Effector memory CD8-positive, alpha-beta T cell (primary cell): ENCODE results near the gene VOPP1.
A peak's percentile ranks its signal among the peaks of the same experiment; 100 is the strongest.

ENCODE experiments used
- ATAC-seq: fragments of 150-1000 bp; cut with Tn5 transposase; replicated peaks from 2 replicates; pipeline ENCODE4 v1.10.0; 2021; ENCODE audit warnings: mild to moderate bottlenecking, moderate library complexity
- DNase-seq, 3 experiments: peaks; one replicate each; pipeline ENCODE4 v3.0.0; 2021
- H3K27ac Mint-ChIP-seq, 2 donors: one replicate each; pipeline ENCODE4 v1.8.0; 2022; ENCODE audit warnings: mild to moderate bottlenecking in 2 of 2, mixed read lengths in 2 of 2, moderate library complexity in 2 of 2
- H3K27me3 Mint-ChIP-seq, 2 donors: one replicate each; pipeline ENCODE4 v1.8.0; 2022; ENCODE audit warnings: mixed read lengths in 2 of 2
- H3K36me3 Mint-ChIP-seq: one replicate; pipeline ENCODE4 v1.8.0; 2022; ENCODE audit warnings: mild to moderate bottlenecking, moderate library complexity, mixed read lengths; ENCODE audit not compliant: insufficient read depth
- H3K4me1 Mint-ChIP-seq, 2 donors: one replicate each; pipeline ENCODE4 v1.8.0; 2022; ENCODE audit warnings: low read depth in 2 of 2, mixed read lengths in 2 of 2
- H3K4me3 Mint-ChIP-seq, 2 donors: one replicate each; pipeline ENCODE4 v1.8.0; 2022; ENCODE audit warnings: mild to moderate bottlenecking in 2 of 2, mixed read lengths in 2 of 2, moderate library complexity in 2 of 2
- H3K9me3 Mint-ChIP-seq, 2 donors: one replicate each; pipeline ENCODE4 v1.8.0; 2022; ENCODE audit warnings: mixed read lengths in 2 of 2

The VOPP1 gene

DNA sequence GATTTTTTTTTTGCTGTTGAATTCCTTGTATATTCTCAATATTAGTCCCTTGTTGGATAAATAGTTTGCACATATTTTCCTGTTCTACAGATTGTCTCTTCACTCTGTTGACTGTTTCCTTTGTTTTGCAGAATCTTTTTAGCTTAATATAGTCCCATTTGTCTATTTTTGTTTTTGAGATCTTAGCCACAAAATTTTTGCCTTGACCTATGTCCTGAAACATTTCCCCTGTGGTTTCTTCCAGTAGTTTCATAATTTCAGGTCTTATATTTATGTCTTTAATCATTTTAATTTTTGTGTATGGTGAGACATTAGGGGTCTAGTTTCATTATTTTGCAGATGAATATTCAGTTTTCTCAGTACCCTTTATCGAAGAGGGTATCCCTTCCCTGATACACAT is 114.5 kb downstream of the VOPP1 start:
- Mint-ChIP-seq H3K36me3 (no peaks in the 10 kb centered on the region), H3K4me3 (no peak overlapping the region), H3K9me3 (peaks cover 5 to 18% of the 10 kb centered on the region in 2 donors), H3K27ac (no peak overlapping the region), H3K4me1 (peaks cover 17 to 31% of the 10 kb centered on the region in 2 donors), H3K27me3 (no peaks in the 10 kb centered on the region)
- no peak for ATAC-seq
- no peak for DNase-seq

DNA sequence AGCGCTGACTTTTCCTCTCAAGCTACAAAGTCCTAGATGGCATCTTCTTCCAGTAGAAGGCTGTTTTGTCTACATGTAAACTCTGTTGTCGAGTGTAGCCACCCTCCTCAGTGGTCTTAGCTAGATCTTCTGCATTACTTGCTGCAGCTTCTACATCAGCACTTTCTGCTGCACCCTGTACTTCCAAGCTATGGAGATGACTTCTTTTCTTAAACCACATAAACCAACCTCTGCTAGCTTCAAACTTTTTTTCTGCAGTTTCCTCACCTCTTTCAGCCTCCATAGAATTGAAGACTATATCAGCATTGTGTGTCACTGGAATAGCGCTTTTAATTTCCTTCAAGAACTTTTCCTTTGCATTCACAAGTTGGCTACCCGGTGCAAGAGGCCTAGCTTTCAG is 119.3 kb downstream of the VOPP1 start:
- Mint-ChIP-seq H3K36me3 (no peaks in the 10 kb centered on the region), H3K27ac (peak overlapping the region; percentile 28 to 81), H3K4me3 (no peak overlapping the region), H3K9me3 (peaks cover 4 to 7% of the 10 kb centered on the region in 2 donors), H3K4me1 (peaks cover 10 to 31% of the 10 kb centered on the region in 2 donors), H3K27me3 (no peaks in the 10 kb centered on the region)
- no peak for ATAC-seq
- no peak for DNase-seq

DNA sequence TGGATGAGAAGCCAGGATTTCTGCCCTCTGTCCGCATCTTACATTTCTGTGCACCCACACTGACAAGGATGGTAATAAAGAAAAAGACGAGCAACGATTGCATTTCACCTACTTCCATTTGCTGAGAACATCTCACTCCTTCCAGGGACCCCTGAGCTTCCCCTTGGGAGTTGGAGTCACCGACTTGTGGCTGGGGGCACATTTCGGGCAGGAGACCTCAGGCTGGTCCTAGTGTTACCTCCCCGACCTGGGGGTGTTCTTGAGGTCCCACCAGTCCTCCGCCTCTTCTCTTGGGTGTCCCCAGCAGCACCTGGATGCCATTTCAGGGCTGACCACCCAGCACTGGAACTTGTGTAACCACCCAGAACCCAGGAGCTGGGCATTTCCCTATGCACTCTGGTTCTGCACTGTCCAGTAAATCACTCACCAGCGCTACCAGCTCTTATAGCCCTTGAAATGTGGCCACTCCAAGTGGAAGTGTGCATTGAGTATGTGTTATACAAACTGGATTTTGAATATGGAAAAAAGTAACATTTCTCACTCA is 122.2 kb downstream of the VOPP1 start:
- no peak for ATAC-seq
- no peak overlapping the region for H3K27ac Mint-ChIP-seq

GRCh38 chr7:55449205-55449991 is 122.9 kb downstream of the VOPP1 start:
- Mint-ChIP-seq H3K27me3 (no peaks in the 10 kb centered on the region), H3K27ac (no peak overlapping the region), H3K9me3 (no peaks in the 10 kb centered on the region), H3K4me3 (no peak overlapping the region), H3K4me1 (peaks cover 6 to 16% of the 10 kb centered on the region in 2 donors), H3K36me3 (no peaks in the 10 kb centered on the region)
- no peak for ATAC-seq
- no peak for DNase-seq

More for the DNA sequence above, 122.2 kb downstream of the VOPP1 start:
- no peaks in the 10 kb centered on the region for H3K9me3 Mint-ChIP-seq
- H3K36me3 Mint-ChIP-seq = no peaks in the 10 kb centered on the region
- DNase-seq = no peak
- H3K4me3 Mint-ChIP-seq = no peak overlapping the region
- H3K4me1 Mint-ChIP-seq = peaks cover 13 to 18% of the 10 kb centered on the region in 2 donors
- no peaks in the 10 kb centered on the region for H3K27me3 Mint-ChIP-seq

- ATAC-seq (no peak), DNase-seq (no peak)
- no peaks in the 10 kb centered on the region for H3K27me3 Mint-ChIP-seq
- no peak overlapping the region for H3K4me3 Mint-ChIP-seq
- no peak overlapping the region for H3K27ac Mint-ChIP-seq
- peaks cover 5 to 15% of the 10 kb centered on the region in 2 donors for H3K4me1 Mint-ChIP-seq
- no peaks in the 10 kb centered on the region for H3K36me3 Mint-ChIP-seq
- no peaks in the 10 kb centered on the region for H3K9me3 Mint-ChIP-seq
These were observed 123.8 kb downstream of the VOPP1 start for GRCh38 chr7:55448526-55448925.

GRCh38 chr7:55444786-55445185 is 127.5 kb downstream of the VOPP1 start:
- Mint-ChIP-seq H3K4me1 (peaks cover 3 to 8% of the 10 kb centered on the region in 2 donors), H3K27me3 (no peaks in the 10 kb centered on the region), H3K4me3 (no peak overlapping the region), H3K36me3 (no peaks in the 10 kb centered on the region), H3K9me3 (no peaks in the 10 kb centered on the region), H3K27ac (no peak overlapping the region)
- no peak for DNase-seq
- no peak for ATAC-seq

GRCh38 chr7:55441774-55442522 is 130.4 kb downstream of the VOPP1 start:
- Mint-ChIP-seq H3K27ac (no peak overlapping the region), H3K9me3 (no peaks in the 10 kb centered on the region), H3K4me3 (no peak overlapping the region), H3K27me3 (no peaks in the 10 kb centered on the region), H3K36me3 (no peaks in the 10 kb centered on the region), H3K4me1 (peaks cover 14% of the 10 kb centered on the region in 2 donors)
- no peak for ATAC-seq
- DNase-seq = no peak

GRCh38 chr7:55441002-55441401 is 131.3 kb downstream of the VOPP1 start:
- Mint-ChIP-seq H3K36me3 (peaks cover 2% of the 10 kb centered on the region), H3K27me3 (no peaks in the 10 kb centered on the region), H3K4me1 (peaks cover 13 to 14% of the 10 kb centered on the region in 2 donors), H3K4me3 (no peak overlapping the region), H3K27ac (peak overlapping the region in 1 of 2 donors; percentile 18), H3K9me3 (no peaks in the 10 kb centered on the region)
- ATAC-seq (no peak), DNase-seq (no peak)

- no peak for ATAC-seq
- H3K4me1 Mint-ChIP-seq = peaks cover 10 to 15% of the 10 kb centered on the region in 2 donors
These were observed 132.1 kb downstream of the VOPP1 start for GRCh38 chr7:55440040-55440690.

DNA sequence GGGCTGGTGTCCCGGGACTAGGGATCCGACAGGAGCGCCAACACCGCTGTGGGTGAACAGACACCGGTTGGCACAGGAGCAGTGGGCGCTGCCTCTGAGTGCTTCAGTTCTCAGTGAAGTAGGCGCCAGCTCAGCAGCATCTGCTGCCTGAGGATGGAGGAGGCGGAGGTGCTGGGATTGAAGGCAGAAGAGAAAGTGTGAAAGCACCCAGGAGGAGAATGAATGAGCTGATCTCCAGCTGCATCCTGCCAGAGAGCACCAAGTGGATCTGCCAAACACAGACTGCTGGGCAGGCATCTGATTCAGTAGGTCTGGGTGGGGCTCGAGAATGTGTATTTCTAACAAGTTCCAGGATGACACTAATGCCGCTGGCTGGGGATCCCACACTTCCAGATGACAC is 132.7 kb downstream of the VOPP1 start:
- ATAC-seq (no peak), DNase-seq (no peak)
- no peak overlapping the region for H3K4me3 Mint-ChIP-seq

More at GRCh38 chr7:55440040-55440690, 132.1 kb downstream of the VOPP1 start:
- peaks cover 7% of the 10 kb centered on the region for H3K36me3 Mint-ChIP-seq
- no peak overlapping the region for H3K4me3 Mint-ChIP-seq
- DNase-seq = no peak
- H3K9me3 Mint-ChIP-seq = no peaks in the 10 kb centered on the region
- H3K27me3 Mint-ChIP-seq = no peaks in the 10 kb centered on the region
- peak overlapping the region in 1 of 2 donors; percentile 18 for H3K27ac Mint-ChIP-seq

DNA sequence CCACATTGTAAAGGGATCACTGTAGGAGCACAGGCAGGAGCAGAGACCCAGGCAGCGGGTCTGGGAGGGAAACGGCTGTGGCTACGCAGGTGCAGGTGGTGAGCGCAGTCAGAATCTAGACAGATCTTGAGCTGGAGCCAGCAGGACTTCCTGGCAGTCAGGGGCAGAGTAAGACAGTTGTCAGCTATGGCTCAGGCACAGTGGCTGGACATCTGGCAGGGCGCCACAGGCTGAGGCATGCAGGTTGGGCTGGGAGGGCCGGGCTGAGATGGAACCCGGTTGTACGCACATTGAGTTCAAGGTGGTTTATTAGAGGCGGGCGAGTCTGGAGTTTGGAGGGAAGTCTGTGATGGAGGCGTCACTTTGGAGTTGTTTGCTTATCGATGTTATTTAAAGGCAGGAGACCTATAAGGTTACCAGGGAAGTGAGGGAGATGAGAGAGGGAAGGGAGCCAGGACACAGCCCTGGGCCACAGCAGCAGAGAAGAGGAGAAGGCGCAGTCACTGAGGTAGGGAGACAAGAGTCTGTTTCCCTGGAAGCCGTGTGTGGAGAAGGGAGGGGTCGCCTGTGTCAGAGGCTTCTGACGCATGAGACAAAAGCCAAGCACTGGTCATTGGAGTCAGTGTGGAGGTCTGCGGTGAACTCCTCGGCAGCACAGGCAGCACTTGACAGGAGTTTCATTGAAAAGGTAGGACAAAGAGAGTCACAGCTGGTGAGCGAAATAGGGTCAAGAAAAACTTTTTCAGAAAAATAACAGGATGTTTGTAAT is 133.4 kb downstream of the VOPP1 start:
- H3K27ac Mint-ChIP-seq = peak overlapping the region; percentile 23 to 50
- peaks cover 6 to 19% of the 10 kb centered on the region in 2 donors for H3K4me1 Mint-ChIP-seq
- peaks cover 10% of the 10 kb centered on the region for H3K36me3 Mint-ChIP-seq
- no peaks in the 10 kb centered on the region for H3K27me3 Mint-ChIP-seq
- DNase-seq (no peak), ATAC-seq (no peak)
- no peaks in the 10 kb centered on the region for H3K9me3 Mint-ChIP-seq
- no peak overlapping the region for H3K4me3 Mint-ChIP-seq

More for the DNA sequence above, 132.7 kb downstream of the VOPP1 start:
- no peaks in the 10 kb centered on the region for H3K9me3 Mint-ChIP-seq
- H3K27me3 Mint-ChIP-seq = no peaks in the 10 kb centered on the region
- peaks cover 10% of the 10 kb centered on the region for H3K36me3 Mint-ChIP-seq
- H3K27ac Mint-ChIP-seq = peak overlapping the region in 1 of 2 donors; percentile 18
- H3K4me1 Mint-ChIP-seq = peaks cover 6 to 19% of the 10 kb centered on the region in 2 donors

- ATAC-seq (no peak), DNase-seq (no peak)
- no peaks in the 10 kb centered on the region for H3K9me3 Mint-ChIP-seq
- peaks cover 6 to 19% of the 10 kb centered on the region in 2 donors for H3K4me1 Mint-ChIP-seq
- H3K27ac Mint-ChIP-seq = peak overlapping the region in 1 of 2 donors; percentile 50
- H3K36me3 Mint-ChIP-seq = peaks cover 10% of the 10 kb centered on the region
- H3K4me3 Mint-ChIP-seq = no peak overlapping the region
- no peaks in the 10 kb centered on the region for H3K27me3 Mint-ChIP-seq
These were observed 134.1 kb downstream of the VOPP1 start for GRCh38 chr7:55438085-55438756.
